Hepatocyte (in vitro differentiated cells): ENCODE results near the gene TOP3B.

Experiments used
- EZH2phosphoT487 ChIP-seq: fragments of 200-600 bp; sonication (generic); IDR thresholded peaks from one replicate; pipeline ENCODE4 v1.6.1; 2018; ENCODE audit warnings: antibody characterized with exemption, mild to moderate bottlenecking, low read depth, moderate library complexity; ENCODE audit not compliant: unreplicated experiment, severe bottlenecking
- TF ChIP-seq, protein P1 (sequence below): fragments of 200-600 bp; sonication (generic); IDR thresholded peaks from 2 replicates; pipeline ENCODE4 v1.5.1; 2016; ENCODE audit warnings: antibody characterized with exemption, mild to moderate bottlenecking; ENCODE audit not compliant: poor library complexity

DNA sequence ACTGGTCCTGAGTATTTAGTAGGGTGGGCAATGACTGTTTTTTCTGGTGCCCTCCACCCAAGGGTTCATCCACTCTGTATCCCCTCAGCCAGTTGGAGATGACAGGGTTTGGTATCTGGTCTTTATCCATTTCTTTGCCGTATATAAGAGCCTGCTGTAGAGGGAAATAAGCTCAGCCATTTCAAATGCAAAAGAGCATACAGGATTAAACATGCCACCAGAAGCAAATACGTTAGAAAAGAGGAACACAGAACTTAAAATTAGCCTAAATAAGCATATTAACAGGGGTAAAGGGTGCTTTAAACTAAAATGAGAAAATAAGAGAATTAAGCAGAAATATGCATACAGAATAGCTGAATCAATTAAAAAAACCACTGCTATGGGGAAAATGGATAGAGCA lies 27.8 kb upstream of the TOP3B start:
- TF ChIP-seq, protein P1, sequence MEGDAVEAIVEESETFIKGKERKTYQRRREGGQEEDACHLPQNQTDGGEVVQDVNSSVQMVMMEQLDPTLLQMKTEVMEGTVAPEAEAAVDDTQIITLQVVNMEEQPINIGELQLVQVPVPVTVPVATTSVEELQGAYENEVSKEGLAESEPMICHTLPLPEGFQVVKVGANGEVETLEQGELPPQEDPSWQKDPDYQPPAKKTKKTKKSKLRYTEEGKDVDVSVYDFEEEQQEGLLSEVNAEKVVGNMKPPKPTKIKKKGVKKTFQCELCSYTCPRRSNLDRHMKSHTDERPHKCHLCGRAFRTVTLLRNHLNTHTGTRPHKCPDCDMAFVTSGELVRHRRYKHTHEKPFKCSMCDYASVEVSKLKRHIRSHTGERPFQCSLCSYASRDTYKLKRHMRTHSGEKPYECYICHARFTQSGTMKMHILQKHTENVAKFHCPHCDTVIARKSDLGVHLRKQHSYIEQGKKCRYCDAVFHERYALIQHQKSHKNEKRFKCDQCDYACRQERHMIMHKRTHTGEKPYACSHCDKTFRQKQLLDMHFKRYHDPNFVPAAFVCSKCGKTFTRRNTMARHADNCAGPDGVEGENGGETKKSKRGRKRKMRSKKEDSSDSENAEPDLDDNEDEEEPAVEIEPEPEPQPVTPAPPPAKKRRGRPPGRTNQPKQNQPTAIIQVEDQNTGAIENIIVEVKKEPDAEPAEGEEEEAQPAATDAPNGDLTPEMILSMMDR, result no peak
- TF ChIP-seq EZH2phosphoT487, result no peak
